Right cardiac atrium (tissue), 5 donors: ENCODE measurements around the gene FOLH1. TPM values are rescaled to one million over a fixed set of nuclear protein-coding genes. Genes with fewer than 3 reads are reported as not detected.
"Not testable (repeated sequence)": the region's sequence is repeated elsewhere in the genome, so short reads cannot be mapped to it uniquely, and the experiment has no call there.

Source experiments
- ATAC-seq, 2 donors: fragments of 200-7000 bp; cut with Tn5 transposase; one replicate each; pipeline versions ENCODE4 v1.8.0 to v1.9.1; 2020; ENCODE audit warnings: moderate library complexity in 2 of 2, mild to moderate bottlenecking in 1 of 2
- DNase-seq, 3 donors: peaks; one replicate each; pipeline ENCODE4 v3.0.0-alpha.2; 2020
- H3K27ac ChIP-seq: one replicate; pipeline ENCODE4 v1.5.1; 2013; ENCODE audit warnings: mild to moderate bottlenecking, low read length, control low read depth, moderate library complexity
- H3K27me3 ChIP-seq: one replicate; pipeline ENCODE4 v1.6.1; 2013; ENCODE audit not compliant: control insufficient read depth, insufficient read depth
- H3K4me1 ChIP-seq: one replicate; pipeline ENCODE4 v1.6.1; 2013; ENCODE audit warnings: low read length; ENCODE audit not compliant: control insufficient read depth, insufficient read depth
- H3K4me3 ChIP-seq: one replicate; pipeline ENCODE4 v1.5.1; 2013; ENCODE audit warnings: low read length, control low read depth
- H3K9me3 ChIP-seq: one replicate; pipeline ENCODE4 v1.6.1; 2013; ENCODE audit warnings: low read length; ENCODE audit not compliant: control insufficient read depth
- WGBS: extraction: QIAGEN DNeasy Blood & Tissue Kit; methylation state at CpG from one replicate; pipeline ENCODE4 v1.1.7; 2013; 5-methylcytosine and 5-hydroxymethylcytosine counted together
- intact Hi-C, 4 donors: fragments of 100-400 bp; cut with DNase I; formaldehyde crosslinking; loops; one replicate each; pipeline versions ENCODE4 v1.11.0 to v1.14.0; 2022 to 2023
- long read RNA-seq, 4 donors: library from polyadenylated mRNA; unstranded; transcript quantifications; one replicate each; pipeline ENCODE4 v2.0.0, GENCODE V29; 2020 to 2021
- polyA plus RNA-seq: library from polyadenylated mRNA; stranded (reverse); fragments of 200-250 nt; gene quantifications from one replicate; pipeline ENCODE4 v1.2.3, GENCODE V29; 2013
- total RNA-seq, 4 donors: library from RNA; stranded (reverse); fragmentation: NEBNext Ultra II Directional; extraction: Animal tissue kit (Norgen Biotek cat#: 25700); gene quantifications; one replicate each; pipeline ENCODE4 v1.2.1, GENCODE V29; 2021
- donor health status: healthy with polysubstance abuse.
- donor health status: DM: no; HTN: yes; CAD: no.
- donor health status: DM: no; HTN: no; CAD: no.
- donor health status: DM: no; HTN: yes; CAD: no; lungs with severe emphysema.
- donor health status: DM: yes; HTN: yes; CAD: no.

FOLH1 gene
- under 1 TPM; 0.34 to 0.72 (median 0.52) TPM for total RNA-seq
- 0.68 TPM for polyA plus RNA-seq
- long read RNA-seq, donor 1, partial matches to known transcripts: 0 of 1 reads
- long read RNA-seq, donor 1, other reads (novel, unspliced or antisense): 0 of 1 reads
- long read RNA-seq, donor 2: 0 reads
- long read RNA-seq, donor 3, partial matches to known transcripts: 0 of 2 reads
- long read RNA-seq, donor 3, other reads (novel, unspliced or antisense): 1 of 2 reads
- long read RNA-seq, donor 4, partial matches to known transcripts: 0 of 1 reads
- long read RNA-seq, donor 4, other reads (novel, unspliced or antisense): 0 of 1 reads

DNA sequence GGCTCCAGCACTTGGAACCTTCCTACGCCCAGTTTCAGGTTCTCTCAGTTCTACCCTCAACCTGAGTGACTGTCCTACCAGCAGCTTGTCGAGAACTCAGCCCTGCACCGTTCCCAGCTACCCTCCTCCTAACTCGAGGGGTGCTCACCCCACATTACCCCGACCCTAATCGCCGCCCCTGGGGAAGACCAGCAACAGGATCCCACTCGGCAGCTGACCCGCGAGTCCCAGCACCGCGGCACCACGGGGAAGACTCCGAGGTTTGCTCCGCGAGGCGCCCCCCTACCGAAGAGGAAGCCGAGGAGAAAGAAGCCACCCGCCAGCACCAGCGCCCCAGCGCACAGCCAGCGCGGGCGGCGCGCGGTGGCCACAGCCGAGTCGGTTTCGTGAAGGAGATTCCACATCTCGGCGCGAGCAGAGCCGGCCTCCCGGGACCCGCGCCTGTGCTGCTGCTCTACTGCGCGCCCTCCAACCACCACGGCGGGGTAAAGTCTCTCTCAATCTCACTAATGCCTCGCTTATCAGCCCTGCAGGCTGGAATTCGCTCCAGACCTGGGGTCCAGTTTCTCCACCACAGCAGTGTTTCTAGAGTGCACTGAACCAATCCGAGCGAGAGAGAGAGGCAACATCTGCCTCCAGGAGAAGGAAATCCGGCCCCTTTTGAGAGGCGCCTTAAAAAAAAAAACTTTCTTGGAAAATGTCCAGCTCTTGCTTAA lies at the start of gene FOLH1:
FOLH1 (minus strand) TSS at position 597 of the 716 bp plus-strand sequence; CDS start at position 404, 193 bp downstream.
- H3K27ac ChIP-seq: no peak within 1 kb of the TSS
- 2% methylated on average over 48 of the region's 48 CpGs for WGBS

DNA sequence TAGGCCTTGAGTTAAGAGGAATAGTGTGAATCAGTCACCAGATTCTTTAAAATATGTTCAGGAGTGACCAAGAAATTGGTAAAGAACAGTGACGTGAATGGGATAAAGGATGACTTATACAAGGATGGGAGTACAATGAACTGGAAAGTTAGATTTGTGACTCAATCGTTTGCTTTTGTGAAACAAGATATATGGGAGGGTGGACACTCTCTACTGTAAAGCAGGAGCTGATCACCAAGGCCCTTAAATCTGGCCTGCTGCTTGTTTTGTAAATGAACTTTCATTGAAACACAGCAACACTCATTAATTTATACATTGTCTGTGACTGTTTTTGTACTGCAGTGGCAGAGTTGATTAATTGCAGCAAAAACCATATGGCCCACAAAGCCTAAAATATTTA lies 46.7 kb upstream of the FOLH1 start:
- H3K27ac ChIP-seq, H3K4me3 ChIP-seq, DNase-seq, H3K27me3 ChIP-seq, ATAC-seq, H3K9me3 ChIP-seq, H3K4me1 ChIP-seq, intact Hi-C loops: not testable (repeated sequence)
- WGBS: 79% methylated on average over 2 of the region's 2 CpGs

More for the DNA sequence above, at the start of gene FOLH1:
- no peaks in the 10 kb centered on the region for H3K9me3 ChIP-seq
- H3K27me3 ChIP-seq: no peaks in the 10 kb centered on the region
- ATAC-seq: peak; percentile 88 to 90
- peak; percentile 42 to 75 (median 75) for DNase-seq
- peak within 1 kb of the TSS; percentile 47 for H3K4me3 ChIP-seq
- H3K4me1 ChIP-seq: no peaks in the 10 kb centered on the region
- intact Hi-C loops: no loop called here

DNA sequence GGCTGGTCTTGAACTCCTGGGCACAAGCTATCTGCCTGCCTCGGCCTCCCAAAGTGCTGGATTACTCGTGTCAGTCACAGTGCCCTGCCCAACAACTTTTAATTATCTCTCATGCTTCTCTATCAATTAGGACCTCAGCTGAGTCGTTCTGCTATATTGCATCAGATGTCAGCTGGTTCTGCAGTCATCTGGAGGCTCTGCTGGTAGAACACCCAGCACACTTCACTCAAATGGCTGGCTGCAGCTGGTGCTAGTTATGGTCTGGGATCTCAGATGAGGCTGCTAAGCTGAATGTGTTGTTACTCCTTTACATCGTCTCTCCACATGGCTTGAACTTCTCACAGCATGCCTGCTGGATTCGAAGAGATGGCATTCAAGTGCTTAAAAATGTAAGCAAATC lies 42.8 kb upstream of the FOLH1 start:
- H3K27me3 ChIP-seq, ATAC-seq, H3K4me1 ChIP-seq, DNase-seq, H3K4me3 ChIP-seq, intact Hi-C loops, H3K9me3 ChIP-seq, H3K27ac ChIP-seq: not testable (repeated sequence)
- 76% methylated on average over 5 of the region's 5 CpGs for WGBS

DNA sequence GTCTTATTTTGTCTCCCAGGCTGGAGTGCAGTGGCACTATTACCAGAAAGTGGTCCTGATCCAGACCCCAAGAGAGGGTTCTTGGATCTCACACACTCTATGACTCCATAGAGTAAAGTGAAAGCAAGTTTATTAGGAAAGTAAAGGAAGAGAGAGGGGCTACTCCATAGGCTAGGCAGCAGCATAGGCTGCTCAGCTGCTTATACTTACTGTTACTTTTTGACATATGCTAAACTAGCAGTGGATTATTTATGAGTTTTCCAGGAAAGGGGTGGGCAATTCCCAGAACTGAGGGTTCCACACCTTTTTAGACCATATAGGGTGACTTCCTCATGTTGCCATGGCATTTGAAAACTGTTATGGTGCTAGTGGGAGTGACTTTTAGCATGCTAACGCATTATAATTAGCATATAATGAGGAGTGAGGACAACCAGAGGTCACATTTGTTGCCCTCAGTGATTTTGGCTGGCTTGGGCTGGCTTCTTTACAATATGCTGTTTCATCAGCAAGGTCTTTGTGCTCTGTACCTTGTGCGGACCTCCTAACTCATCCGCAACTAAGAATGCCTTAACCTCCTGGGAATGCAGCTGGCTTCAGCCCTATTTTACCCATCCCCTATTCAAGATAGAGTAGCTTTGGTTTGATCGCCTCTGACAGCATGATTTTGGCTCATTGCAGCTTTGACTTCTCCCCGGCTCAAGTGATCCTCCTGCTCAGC lies 42.2 kb upstream of the FOLH1 start:
- H3K27me3 ChIP-seq, H3K4me3 ChIP-seq, ATAC-seq, DNase-seq, H3K4me1 ChIP-seq, H3K27ac ChIP-seq, intact Hi-C loops, H3K9me3 ChIP-seq: not testable (repeated sequence)
- 82% methylated on average over 5 of the region's 5 CpGs for WGBS

DNA sequence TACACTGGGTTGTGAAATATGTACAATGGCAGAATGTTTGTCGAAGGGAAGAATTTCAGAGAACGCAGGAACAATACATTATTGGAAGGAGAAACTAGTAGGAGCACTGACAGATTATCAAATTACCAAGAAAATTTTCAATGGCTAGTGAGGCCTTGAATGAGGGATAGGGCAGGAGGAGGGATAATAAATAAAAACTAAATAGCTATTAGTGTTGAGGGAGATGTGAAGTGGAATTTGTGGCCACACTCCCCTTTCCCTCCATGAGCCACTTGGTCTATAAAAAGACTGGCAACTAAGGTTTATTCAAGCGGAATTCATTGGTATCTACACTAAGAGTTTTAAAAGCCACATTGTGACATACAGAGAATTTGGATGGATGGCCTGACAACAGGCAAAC lies 41.0 kb upstream of the FOLH1 start:
- H3K4me1 ChIP-seq, DNase-seq, ATAC-seq, H3K27me3 ChIP-seq, H3K4me3 ChIP-seq, H3K9me3 ChIP-seq, intact Hi-C loops, H3K27ac ChIP-seq: not testable (repeated sequence)
- 94% methylated on average over 3 of the region's 3 CpGs for WGBS

DNA sequence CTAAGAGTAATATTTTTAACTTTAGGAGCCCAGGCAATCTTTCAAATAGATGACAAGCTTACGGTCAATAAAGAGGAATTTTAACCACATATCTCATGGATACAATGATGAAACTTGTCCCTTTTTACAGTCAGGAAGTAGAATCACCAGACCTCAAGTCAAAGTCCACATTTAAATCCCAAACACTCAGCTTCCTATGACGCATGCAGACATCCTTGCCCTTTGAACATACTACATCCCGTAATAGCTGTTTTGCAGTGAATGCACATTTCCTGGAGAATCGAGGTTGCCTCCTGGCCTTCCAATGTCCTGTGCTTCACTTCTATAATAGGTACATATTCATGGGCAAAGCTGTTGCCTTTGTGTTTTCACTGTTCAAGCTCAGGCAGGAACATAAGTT lies 25.3 kb upstream of the FOLH1 start:
- intact Hi-C loops, DNase-seq, H3K9me3 ChIP-seq, H3K4me1 ChIP-seq, H3K4me3 ChIP-seq, H3K27ac ChIP-seq, H3K27me3 ChIP-seq, ATAC-seq: not testable (repeated sequence)
- 59% methylated on average over 4 of the region's 4 CpGs for WGBS

DNA sequence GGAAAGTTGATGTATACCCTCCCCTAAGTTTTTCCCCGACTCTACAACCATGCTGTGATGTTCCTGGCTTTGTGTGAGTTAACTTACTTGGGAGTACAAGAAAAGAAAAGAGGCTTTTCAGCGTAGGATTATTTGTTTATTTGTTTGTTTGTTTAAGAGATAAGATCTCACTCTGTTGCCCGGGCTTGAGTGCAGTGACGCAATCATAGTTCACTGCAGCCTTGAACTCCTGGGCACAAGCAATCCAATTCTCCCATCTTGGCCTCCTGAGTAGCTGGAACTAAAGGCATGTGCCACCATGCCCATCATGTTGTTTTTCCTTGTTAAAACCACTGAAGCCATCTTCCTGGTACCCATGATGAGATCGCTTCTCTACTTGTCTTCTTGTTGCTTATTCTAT lies 24.6 kb upstream of the FOLH1 start:
- intact Hi-C loops: not testable (repeated sequence)
- 65% methylated on average over 5 of the region's 5 CpGs for WGBS

DNA sequence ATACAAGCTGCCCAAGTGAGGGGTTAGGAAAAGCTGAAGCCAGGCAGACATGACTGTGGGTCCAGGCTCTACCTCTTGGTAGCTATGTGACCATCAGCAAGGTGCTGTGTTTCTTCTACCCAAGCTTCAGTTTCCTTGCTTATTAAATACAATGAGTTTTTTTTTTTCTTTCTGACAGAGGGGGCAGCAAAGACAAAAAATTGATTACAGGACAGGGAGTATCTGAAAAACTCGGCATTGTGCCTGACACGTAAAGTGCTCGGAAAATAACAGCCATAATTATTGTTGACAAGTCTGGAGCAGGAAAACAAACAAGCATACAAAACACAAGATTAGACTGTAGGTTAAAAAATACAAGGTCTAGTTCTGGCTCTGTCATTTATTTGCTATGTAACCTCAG lies 23.3 kb upstream of the FOLH1 start:
- H3K27ac ChIP-seq, H3K9me3 ChIP-seq, intact Hi-C loops, H3K4me1 ChIP-seq, H3K27me3 ChIP-seq, DNase-seq, H3K4me3 ChIP-seq, ATAC-seq: not testable (repeated sequence)
- 41% methylated on average over 3 of the region's 3 CpGs for WGBS

More for the DNA sequence above, 24.6 kb upstream of the FOLH1 start:
- DNase-seq, H3K27ac ChIP-seq, ATAC-seq, H3K9me3 ChIP-seq, H3K27me3 ChIP-seq, H3K4me1 ChIP-seq, H3K4me3 ChIP-seq: not testable (repeated sequence)

DNA sequence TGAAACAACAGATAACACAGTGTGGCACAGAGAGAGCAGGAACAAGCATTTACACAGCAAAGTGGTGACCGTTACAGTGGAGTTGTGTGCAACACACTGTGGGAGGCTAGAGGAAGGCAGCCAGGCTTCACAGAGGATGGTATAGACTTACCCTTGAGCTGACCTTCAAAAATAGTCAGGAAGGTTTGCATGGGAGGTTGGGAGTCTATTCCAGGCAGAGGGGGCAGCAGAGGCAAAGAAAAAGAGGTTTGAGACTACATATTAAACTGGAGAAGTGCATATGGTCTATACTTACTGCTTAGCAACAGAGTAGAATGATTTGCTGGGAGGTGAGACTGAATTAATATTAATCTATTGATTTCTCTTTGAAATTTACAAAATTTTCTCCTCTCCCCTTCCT lies 22.1 kb upstream of the FOLH1 start:
- H3K4me3 ChIP-seq, ATAC-seq, DNase-seq, H3K9me3 ChIP-seq, intact Hi-C loops, H3K27me3 ChIP-seq, H3K4me1 ChIP-seq, H3K27ac ChIP-seq: not testable (repeated sequence)
- 68% methylated on average over 1 of the region's 1 CpG for WGBS

DNA sequence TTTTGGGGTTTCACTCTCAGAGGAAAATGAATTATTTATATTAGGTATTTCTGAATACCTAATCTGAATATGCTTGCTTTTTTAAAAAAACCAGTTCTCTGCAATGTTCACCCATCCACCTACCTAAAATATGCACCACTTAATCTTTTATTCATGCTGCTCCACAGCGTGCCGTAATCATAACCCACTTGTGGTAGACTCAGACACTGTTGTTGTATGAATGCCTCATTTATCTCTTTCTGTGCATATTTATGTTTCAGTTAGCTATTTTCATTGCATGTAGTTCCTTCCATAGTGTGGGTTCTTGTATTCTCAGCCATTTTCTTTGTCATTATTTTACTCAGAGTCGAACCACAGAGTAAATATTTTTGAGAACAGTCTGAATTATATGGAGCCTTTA lies 21.6 kb upstream of the FOLH1 start:
- ATAC-seq, H3K4me1 ChIP-seq, H3K4me3 ChIP-seq, H3K27me3 ChIP-seq, intact Hi-C loops, H3K9me3 ChIP-seq, H3K27ac ChIP-seq, DNase-seq: not testable (repeated sequence)
- WGBS: 69% methylated on average over 3 of the region's 3 CpGs

DNA sequence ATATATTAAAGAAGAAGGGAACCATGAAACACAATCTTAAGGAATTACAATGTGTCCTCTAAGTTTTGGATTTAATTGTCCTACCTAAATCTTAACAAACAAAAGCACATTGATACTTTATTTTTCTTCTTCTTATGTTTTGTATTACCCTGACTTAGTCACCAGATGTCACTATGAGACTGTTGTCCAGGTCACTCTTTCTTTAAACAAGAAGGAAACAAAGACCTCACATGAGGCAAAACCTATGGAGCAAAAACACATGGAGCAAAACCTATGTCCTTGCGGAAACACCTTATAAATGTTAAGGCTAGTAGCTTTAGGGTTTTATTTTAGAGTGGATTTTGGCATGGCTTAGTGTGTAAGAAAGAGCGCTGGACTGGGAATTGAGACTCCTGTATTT lies 20.7 kb upstream of the FOLH1 start:
- 65% methylated on average over 2 of the region's 2 CpGs for WGBS

More for the DNA sequence above, 20.7 kb upstream of the FOLH1 start:
- DNase-seq, H3K4me3 ChIP-seq, intact Hi-C loops, H3K27me3 ChIP-seq, H3K4me1 ChIP-seq, H3K9me3 ChIP-seq, H3K27ac ChIP-seq: not testable (repeated sequence)
- peak; percentile 39 to 59 for ATAC-seq
